ENCODE measurements around the gene MOSPD3.
A peak's percentile ranks its signal among the peaks of the same experiment; 100 is the strongest.

The MOSPD3 gene

GRCh38 chr7:100595188-100595587 lies 17.2 kb upstream of the MOSPD3 start:
- DNase-seq: no peak

DNA sequence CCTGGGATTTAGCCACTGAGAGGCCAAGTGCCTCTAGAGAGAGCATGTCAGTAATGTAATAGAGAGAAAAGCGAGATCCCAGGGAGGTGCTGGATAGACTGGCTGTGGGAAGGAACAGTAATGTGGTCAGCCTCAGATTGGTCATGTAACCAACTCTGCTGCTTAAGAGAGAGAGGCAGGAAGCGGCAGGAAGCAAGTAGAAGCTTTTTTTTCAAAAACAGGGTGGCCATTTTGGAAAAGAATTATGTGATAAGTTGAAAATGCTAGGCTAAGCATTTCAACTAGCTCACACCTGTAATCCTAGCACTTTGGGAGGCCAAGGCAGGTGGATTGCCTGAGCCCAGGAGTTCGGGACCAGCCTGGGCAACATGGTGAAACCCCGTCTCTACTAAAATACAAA lies 13.9 kb upstream of the MOSPD3 start:
- no peak for DNase-seq

DNA sequence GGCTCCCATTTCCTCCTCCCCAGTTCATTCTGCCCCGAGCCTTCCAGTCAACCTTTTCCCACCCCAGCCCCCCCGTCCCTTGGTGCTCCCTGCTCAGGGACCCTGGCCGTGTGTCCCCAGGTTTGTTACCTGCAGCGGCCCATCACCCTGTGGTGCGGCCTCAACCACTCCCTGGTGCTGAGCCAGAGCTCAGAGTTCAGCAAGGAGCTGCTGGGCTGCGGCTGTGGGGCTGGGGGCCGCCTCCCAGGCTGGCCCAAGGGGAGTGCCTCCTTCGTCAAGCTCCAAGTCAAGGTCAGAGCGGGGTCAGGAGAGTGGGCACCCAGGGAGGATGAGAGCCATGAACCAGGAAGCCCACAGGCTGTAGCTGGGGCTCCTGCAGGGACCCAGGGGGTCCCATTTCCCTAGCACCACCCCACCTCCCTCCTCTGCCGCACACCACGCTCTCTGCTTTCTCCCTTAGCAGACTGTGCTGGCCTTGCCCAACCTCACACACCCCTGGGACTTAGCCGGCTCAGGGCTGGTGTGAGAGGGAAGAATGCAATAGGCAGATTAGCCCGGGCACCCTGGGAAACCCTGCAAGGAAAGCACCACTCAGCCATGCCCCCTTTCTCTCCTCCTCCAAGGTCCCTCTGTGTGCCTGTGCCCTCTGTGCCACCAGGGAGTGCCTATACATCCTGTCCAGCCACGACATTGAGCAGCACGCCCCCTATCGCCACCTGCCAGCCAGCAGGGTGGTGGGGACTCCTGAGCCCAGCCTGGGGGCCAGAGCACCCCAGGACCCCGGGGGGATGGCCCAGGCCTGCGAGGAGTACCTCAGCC lies 12.2 kb upstream of the MOSPD3 start:
- DNase-seq: no peak

DNA sequence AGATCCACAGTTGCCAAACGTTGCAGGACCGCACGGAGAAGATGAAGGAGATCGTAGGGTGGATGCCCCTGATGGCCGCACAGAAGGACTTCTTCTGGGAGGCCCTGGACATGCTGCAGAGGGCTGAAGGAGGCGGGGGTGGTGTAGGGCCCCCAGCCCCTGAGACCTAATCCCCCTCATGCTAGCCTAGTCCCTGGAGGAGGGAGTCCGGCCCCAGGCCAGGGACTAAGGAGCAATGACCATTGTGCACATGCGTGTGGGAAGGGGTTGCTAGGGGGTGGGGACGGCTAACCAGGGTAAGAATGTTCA lies 11.7 kb upstream of the MOSPD3 start:
- no peak for DNase-seq

- DNase-seq: no peak
These were observed 9.2 kb upstream of the MOSPD3 start for GRCh38 chr7:100602889-100603725.

- no peak for DNase-seq
These were observed 8.7 kb upstream of the MOSPD3 start for GRCh38 chr7:100603726-100604027.

DNA sequence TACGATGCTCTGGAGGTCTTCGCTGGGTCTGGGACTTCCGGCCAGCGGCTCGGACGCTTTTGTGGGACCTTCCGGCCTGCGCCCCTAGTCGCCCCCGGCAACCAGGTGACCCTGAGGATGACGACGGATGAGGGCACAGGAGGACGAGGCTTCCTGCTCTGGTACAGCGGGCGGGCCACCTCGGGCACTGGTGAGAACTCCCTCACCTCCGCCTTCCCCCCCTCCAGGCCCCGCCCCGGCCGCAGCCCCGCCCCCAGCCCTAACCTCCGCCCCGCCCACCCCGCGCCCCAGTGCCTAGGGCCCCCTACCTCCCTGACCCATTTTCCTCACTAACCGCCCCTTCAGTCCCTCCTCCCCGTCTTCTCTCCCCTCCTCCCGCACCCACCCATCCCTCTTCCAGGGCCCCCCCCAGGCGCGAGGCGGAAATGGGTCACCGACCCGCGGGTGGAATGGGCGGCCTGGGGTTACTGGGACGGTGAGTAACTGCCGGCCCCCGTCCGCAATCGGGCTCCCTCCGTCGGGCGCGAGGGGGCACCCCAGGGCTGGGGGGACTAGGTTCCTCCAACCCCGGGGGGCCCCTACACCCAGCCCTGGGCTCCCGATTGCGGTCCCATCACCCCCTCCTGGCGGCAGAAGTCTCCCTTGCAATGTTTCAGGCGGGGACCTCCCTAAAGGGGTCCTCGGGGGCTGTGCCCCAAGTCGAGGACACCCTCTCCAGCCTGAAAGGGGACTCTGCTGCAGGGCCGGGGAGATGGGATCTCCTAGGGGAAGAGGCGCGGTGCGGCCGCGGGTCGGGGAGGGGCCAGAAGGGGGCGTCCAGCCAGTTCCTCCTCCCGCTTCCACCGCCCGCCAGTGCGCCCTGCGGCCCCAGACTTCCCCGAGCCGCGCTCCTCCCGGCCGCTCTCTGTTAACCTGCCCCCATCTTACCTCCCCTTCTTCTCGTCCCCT lies 8.0 kb upstream of the MOSPD3 start:
- DNase-seq: peak; percentile 89

DNA sequence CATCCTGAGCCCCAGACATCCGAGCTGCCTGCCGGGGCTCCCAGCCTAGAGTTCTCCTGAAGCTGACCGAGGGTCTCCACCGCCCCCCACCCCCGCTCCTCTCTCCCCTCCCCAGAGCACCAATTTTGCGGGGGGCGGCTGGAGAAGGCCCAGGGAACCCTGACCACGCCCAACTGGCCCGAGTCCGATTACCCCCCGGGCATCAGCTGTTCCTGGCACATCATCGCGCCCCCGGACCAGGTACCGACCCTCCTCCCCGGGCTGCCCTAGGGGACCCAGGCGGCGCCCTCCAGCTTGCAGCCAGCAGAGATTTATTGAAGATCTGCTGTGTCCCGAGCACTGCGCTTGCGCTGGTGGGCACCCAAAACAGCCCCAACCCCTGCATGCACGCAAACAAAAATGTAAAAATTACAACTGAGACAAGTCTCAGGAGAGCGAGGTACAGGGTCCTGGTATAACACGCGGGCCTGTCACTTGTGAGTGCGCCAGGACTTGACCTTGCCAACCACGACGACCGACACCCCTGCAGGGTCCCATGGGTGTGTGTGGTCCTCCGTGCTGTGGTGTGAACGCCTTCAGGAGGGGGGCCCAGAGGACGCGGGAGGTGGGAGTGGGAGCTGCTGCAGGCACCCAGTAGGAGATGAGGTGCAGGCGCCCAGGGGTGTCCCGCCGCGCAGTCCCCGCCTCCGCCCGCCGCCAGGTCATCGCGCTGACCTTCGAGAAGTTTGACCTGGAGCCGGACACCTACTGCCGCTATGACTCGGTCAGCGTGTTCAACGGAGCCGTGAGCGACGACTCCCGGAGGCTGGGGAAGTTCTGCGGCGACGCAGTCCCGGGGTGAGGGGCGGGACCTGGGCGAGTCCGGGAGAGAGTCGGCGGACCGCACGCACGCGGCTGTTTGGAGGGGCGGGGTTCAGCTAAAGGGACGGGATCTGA lies 7.1 kb upstream of the MOSPD3 start:
- DNase-seq: peak; percentile 62 to 66

DNA sequence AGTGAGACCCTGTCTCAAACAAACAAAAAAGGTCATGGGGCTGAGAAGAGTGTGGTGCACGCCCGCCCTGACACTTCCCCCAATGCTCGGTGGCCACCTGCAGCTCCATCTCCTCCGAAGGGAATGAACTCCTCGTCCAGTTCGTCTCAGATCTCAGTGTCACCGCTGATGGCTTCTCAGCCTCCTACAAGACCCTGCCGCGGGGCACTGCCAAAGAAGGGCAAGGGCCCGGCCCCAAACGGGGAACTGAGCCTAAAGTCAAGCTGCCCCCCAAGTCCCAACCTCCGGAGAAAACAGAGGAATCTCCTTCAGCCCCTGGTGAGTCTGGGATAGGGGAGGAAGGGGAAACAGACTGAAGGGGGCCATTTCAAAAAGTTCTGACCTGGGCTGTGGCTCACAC lies 6.0 kb upstream of the MOSPD3 start:
- no peak for DNase-seq

DNA sequence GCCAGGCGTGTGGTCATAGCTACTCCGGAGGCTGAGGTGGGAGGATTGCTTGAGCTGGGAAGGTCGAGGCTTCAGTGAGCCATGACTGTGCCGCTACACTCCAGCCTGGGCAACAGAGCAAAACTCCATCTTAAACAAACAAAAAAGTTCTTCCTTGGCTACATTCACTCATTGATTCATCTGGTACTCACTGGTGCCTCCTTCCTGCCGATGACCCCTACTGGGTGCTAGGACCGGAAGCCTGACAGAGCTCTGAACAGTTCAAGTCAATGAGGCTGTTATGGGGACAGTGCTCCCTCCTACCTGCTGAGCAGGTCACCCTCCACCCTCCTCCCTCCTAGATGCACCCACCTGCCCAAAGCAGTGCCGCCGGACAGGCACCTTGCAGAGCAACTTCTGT lies 5.2 kb upstream of the MOSPD3 start:
- DNase-seq: no peak

DNA sequence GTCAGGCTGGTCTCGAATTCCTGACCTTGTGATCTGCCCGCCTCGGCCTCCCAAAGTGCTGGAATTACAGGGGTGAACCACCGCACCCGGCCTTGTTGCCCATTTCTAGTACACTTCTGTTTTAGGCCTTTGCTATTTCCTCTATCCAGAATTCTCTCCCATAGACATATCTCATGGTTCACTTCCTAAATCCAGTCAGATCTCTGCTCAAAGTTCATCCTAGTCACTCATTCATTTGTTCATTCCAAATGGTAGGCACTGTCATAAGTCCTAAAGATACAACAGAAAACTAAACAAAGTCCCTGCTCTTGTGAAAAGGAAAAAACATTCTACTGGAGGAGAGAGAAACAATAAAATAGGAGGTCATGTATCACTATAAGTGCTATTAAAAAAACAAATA lies 2.4 kb upstream of the MOSPD3 start:
- DNase-seq: no peak

DNA sequence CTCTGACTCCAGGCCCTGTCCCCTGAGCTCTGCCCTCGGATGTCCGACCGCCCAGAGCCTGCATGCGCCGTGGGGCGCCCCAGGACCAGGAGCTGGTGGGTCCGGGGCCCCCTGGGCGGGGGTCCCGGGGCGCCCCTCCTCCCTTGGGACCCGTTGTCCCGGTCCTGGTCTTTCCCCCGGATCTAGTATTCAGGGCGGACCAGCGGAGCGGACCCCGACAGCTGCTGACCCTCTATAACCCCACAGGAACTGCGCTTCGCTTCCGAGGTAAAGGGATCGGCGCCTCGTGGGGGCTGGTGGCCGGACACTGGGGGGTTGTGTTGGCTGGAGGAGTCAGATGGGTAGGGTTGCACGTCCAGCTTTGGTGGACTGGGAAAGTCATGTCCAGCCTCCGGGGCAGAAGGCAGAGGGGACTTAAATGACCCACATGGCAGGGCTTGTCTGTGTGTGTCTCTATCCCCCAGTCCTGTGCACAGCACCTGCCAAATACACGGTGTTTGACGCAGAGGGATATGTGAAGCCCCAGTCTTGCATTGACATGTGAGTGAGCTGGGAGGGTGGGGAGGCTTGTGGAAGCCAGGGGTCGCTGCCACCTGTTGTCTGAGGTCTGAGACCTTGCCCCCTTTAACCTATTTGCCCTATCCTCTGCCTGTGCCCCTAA lies 520 bp downstream of the MOSPD3 start:
- DNase-seq: peak in 1 of 2 experiments; percentile 33

DNA sequence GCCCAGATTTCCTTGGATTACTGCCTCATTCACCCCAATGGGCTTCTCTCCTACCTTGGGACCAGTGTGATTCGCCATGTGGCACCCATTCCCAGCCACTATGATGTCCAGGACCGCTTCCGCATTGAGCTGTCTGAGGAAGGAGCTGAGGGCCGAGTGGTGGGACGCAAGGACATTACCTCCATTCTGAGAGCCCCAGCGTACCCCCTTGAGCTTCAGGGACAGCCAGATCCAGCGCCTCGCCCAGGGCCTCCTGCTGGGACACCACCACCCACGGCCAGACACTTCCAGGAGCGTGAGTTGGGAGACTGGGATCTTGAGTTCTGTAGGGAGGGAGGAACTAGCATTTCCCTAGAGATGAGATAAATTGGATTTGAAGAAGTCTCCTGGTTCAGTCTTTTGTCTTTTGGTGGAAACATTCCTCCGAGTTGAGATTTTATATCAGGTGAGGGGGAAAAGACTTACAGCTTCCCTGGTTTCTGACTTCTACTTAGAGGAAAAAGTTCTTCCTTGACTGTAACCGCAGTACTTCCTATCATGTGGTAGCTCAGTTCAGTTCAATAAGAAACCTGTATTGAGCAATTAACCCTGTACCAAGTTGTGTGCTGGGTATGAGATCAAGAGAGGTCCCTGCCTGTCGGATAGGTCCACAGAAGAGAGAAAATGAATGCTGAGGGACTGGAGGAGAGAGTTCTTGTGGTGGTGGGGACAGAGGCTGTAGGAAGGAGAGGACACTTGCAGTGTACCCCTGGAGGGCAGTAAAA lies 1.3 kb downstream of the MOSPD3 start:
- DNase-seq: no peak

DNA sequence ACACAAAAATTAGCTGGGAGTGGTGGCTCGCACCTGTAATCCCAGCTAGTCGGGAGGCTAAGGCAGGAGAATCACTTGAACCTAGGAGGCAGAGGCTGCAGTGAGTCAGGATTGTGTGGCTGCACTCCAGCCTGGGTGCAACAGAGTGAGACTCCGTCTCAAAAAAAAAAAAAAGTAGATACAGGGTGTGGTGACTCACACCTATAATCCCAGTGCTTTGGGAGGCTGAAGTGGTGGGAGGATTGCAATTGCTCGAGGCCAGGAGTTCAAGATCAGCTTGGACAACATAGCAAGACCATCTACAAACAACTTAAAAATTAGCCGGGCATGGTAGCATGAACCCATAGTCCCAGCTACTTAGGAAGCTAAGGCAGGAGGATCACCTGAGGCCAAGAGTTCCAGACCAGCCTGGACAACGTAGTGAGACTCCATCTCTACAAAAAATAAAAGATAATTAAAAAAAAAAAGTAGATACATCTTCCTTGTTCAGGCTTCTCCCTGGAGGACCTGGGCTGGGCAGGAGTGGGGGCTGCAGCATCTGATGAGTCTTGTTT lies 2.0 kb downstream of the MOSPD3 start:
- DNase-seq: no peak

GRCh38 chr7:100620239-100620638 lies 7.9 kb downstream of the MOSPD3 start:
- DNase-seq: no peak

GRCh38 chr7:100620804-100621203 lies 8.5 kb downstream of the MOSPD3 start:
- DNase-seq: no peak

GRCh38 chr7:100621554-100621953 lies 9.2 kb downstream of the MOSPD3 start:
- no peak for DNase-seq

DNA sequence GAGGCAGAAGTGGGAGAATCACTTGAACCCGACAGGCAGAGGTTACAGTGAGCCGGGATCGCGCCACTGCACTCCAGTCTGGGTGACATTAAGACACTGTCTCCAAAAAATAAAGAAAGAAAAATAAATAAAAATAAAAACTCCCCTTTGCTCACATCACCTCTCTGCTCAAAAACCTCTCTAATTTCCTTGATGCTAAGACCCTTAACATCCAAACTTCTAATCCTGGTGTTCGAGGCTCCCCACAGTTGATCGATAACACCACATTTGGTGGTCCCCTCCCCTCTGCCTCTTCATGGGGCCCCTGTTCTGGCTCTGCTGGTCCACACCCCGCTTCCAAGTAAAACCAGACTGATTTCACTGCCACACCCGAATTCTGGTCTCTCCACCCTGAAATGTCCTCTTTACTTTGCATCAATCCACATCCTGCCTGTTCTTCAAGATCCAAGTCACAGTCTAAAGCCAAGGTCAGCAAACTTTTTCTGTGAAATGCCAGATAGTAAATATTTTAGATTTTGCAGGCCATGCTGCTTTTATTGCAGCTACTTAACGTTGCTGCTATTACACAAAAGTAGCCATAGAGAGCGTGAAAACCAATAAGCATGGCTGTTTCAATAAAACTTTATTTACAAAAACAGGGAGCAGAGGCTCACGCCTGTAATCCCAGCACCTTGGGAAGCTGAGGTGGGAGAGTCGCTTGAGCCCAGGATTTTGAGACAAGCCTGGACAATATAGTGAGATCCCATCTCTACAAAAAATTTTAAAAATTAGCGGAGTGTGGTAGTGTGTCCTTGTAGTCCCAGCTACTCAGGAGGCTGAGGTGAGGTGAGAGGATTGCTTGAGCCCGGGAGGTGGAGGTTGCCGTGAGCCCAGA lies 11.8 kb downstream of the MOSPD3 start:
- no peak for DNase-seq

DNA sequence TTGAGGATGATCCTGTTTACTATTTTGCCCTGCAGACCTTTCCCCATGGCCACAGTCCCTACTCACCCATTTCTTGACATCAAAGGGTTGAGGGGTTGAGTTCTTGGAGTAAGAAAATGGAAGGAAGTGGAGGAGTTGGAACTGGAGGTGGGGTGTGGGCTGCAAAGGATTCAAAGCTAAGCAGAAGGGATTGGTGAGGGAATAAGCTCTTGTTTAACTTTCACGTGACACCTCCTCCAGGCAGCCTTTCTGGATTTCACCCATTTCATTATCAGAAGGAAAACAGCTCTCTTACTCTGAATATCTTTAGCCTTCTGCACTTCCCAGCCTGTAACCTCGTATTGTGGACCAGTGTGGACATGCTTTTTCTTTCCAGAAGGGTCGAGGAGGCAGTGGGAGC lies 13.7 kb downstream of the MOSPD3 start:
- DNase-seq: no peak

Measured in activated T-cell treated with anti-CD3 and anti-CD28 coated beads, Interleukin-2, amount 50 U/mL, for 48 hours (primary cell).